VCaP (cell line): ENCODE results near the gene NIPBL.

ENCODE experiments used
- H3K27ac ChIP-seq: fragments of 450-650 bp; 2 replicates; pipeline ENCODE4 v1.5.1; 2017
- TF ChIP-seq, protein P1 (sequence below): fragments of 450-650 bp; conservative IDR thresholded peaks from 2 replicates; pipeline ENCODE4 v1.5.1; 2017; ENCODE audit warnings: mild to moderate bottlenecking, moderate library complexity

Gene NIPBL

DNA sequence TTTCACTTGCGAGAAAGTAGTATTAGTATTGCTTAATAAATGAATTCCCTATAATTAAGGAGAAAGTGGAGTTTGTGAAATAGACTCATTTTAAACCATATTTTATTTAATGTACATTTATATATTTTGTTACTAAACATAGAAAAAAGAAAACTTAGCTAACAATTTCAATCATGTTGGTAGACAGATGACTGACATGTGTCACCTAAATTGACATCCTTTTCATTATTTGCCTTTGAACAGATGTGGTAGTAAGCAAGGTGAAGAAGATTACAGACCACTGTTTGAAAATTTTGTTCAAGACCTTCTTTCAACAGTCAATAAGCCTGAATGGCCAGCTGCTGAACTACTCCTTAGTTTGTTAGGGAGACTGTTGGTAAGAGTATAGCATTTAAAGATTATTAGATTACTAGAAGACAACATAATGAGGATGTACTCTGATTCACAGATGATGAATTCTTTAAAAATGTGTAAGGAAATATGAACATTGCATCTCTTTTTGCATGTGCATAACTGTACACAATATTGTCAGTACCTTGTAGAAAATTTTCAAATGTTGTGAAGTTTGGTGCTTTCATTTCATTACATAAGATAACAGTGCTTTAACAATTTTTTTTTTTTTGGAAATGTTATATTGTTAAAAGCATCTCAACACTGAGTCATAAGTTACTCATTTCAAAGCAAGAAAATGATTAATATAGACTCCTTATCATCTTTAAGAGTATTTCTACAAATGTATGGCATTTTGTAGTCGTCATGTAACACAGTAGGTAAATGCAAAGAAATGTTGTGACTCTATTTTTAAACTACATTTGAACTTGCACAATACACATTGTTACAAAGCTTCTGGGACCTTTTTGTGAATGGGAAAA lies 139.5 kb downstream of the NIPBL start:
- H3K27ac ChIP-seq = no peak overlapping the region
- TF ChIP-seq, protein P1, sequence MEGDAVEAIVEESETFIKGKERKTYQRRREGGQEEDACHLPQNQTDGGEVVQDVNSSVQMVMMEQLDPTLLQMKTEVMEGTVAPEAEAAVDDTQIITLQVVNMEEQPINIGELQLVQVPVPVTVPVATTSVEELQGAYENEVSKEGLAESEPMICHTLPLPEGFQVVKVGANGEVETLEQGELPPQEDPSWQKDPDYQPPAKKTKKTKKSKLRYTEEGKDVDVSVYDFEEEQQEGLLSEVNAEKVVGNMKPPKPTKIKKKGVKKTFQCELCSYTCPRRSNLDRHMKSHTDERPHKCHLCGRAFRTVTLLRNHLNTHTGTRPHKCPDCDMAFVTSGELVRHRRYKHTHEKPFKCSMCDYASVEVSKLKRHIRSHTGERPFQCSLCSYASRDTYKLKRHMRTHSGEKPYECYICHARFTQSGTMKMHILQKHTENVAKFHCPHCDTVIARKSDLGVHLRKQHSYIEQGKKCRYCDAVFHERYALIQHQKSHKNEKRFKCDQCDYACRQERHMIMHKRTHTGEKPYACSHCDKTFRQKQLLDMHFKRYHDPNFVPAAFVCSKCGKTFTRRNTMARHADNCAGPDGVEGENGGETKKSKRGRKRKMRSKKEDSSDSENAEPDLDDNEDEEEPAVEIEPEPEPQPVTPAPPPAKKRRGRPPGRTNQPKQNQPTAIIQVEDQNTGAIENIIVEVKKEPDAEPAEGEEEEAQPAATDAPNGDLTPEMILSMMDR = no peak

- H3K27ac ChIP-seq = no peak overlapping the region
- TF ChIP-seq, protein P1 = no peak
Observed at GRCh38 chr5:37028910-37029309, 152.3 kb downstream of the NIPBL start.

DNA sequence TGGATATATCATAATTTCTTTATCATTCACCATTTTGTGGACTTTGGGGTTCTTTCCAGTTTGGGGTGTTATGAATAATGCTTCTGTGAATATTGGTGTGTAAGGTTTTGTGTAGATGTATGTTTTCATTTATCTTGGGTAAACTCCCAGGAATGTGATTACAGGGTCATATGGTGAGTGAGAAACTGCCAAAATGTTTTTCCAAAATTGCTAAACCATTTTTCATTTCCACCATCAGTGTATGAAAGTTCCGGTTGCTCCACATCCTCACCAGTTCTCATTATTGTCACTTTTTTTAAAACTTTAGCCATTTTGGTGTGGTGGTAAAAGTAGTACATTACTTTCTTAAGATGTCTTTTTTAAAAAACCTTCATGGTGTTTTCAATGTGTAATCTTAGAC lies 152.9 kb downstream of the NIPBL start:
- H3K27ac ChIP-seq = no peak overlapping the region
- TF ChIP-seq, protein P1 = no peak

GRCh38 chr5:37034955-37035354 lies 158.4 kb downstream of the NIPBL start:
- TF ChIP-seq, protein P1 = no peak

DNA sequence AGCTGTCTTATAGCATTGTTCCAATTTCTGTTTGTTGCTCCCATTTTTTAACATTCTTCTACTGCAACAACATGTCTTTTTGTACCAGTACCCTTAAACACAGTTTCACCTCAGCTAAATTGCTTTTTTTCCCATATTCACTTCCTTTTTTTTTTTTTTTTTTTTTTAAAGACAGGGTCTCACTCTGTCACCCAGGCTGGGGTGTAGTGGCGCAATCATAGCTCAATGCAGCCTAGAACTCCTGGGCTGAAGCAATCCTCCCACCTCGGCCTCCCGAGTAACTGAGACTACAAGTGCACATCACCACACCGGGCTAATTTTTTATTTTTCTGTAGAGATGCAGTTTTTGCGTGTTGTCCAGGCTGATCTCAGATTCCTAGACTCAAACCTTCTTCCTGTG lies 161.3 kb downstream of the NIPBL start:
- no peak overlapping the region for H3K27ac ChIP-seq
- TF ChIP-seq, protein P1 = no peak

More at GRCh38 chr5:37034955-37035354, 158.4 kb downstream of the NIPBL start:
- no peak overlapping the region for H3K27ac ChIP-seq

DNA sequence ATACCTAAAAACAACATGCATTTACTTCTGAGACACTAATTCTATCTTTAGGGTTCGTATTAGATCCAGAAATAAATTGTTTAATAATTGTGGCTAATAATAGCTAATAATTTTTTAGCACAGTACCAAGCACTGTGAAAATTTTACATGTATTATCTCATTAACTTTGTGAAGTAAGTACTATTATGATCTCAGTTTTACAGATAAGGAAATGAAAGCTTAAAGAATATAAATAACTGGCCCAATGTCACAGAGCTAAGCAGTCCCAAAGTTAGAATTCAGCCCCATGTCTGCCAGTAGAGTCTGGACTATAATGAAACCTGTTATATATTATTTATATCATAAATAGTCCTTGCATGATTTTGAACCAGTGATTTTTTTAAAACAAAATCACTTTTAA lies 163.3 kb downstream of the NIPBL start:
- no peak overlapping the region for H3K27ac ChIP-seq
- TF ChIP-seq, protein P1 = no peak

DNA sequence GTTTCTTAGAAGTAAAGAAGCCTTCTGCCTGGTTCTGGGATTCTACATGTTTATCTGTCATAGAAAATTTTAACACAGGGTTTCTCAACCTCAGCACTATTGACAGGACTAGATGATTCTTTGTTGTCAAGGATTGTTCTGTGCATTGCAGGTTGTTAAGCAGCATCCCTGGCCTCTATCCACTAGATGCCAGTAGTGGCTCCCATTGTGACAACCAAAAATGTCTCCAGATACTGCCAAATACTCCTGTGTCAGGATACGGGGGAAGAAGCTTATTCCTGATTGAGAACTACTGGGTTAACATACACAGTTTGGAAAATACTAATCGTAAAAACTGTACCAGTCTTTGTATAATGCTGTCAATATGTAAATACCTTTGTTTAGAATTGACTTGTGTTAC lies 167.1 kb downstream of the NIPBL start:
- TF ChIP-seq, protein P1 = peak; percentile 75
- H3K27ac ChIP-seq = no peak overlapping the region
